DOHH2 (cell line): ENCODE measurements around the gene GCNT4.

Experiments used
- EZH2phosphoT487 ChIP-seq: fragments of 200-600 bp; sonication (generic); IDR thresholded peaks from 2 replicates; pipeline ENCODE4 v1.6.1; 2017; ENCODE audit warnings: borderline replicate concordance, mild to moderate bottlenecking, antibody characterized with exemption, low read length, moderate library complexity, mixed read lengths
- TF ChIP-seq, protein P1 (sequence below): fragments of 200-600 bp; sonication (generic); IDR thresholded peaks from one replicate; pipeline ENCODE4 v1.5.1; 2014; ENCODE audit warnings: antibody characterized with exemption, mild to moderate bottlenecking, low read depth, low read length; ENCODE audit not compliant: poor library complexity, severe bottlenecking

DNA sequence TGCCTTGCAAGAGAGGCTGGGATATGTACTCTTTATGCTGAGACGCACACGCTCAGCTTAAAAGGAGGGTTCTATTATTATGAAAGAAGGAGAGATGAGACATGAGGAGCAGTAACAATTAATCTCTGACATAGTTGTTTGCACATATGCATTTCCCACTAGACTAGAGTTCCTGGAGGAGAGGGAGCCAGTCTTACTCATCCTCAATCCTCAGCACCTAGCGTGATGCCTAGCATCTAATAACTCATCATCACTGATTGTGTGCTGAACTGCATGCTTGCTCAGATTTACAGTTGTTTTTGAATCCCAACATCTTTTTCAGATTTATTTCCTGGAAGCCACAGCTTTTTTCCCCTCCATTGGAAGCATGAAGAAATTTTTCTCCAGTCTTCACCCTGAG is 35.5 kb downstream of the GCNT4 start:
- TF ChIP-seq, protein P1, sequence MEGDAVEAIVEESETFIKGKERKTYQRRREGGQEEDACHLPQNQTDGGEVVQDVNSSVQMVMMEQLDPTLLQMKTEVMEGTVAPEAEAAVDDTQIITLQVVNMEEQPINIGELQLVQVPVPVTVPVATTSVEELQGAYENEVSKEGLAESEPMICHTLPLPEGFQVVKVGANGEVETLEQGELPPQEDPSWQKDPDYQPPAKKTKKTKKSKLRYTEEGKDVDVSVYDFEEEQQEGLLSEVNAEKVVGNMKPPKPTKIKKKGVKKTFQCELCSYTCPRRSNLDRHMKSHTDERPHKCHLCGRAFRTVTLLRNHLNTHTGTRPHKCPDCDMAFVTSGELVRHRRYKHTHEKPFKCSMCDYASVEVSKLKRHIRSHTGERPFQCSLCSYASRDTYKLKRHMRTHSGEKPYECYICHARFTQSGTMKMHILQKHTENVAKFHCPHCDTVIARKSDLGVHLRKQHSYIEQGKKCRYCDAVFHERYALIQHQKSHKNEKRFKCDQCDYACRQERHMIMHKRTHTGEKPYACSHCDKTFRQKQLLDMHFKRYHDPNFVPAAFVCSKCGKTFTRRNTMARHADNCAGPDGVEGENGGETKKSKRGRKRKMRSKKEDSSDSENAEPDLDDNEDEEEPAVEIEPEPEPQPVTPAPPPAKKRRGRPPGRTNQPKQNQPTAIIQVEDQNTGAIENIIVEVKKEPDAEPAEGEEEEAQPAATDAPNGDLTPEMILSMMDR, result no peak
- no peak for TF ChIP-seq EZH2phosphoT487
